Endothelial cell of umbilical vein (primary cell): Measurements from ENCODE around the gene UPF3A. TPM values are rescaled to one million over a fixed set of nuclear protein-coding genes. Genes with fewer than 3 reads are reported as not detected.

Source experiments
- BruUV-seq: library from RNA; stranded (reverse); fragments of 400-500 nt; replicated peaks from 2 replicates; lab custom pipeline; 2021; lab: Mats Ljungman, UMichigan
- CTCF ChIA-PET: fragments of 300-600, 350-600 bp; sonication (Branson Sonifier 250); formaldehyde crosslinking; loops from one replicate; lab custom pipeline; 2021; ENCODE audit warnings: antibody characterized with exemption, inconsistent platforms; lab: Charles Lee
- POLR2A ChIA-PET: fragments of 300-600, 350-600 bp; sonication (Branson Sonifier 250); formaldehyde crosslinking; loops from one replicate; lab custom pipeline; 2021; ENCODE audit warnings: antibody characterized with exemption, inconsistent platforms; lab: Charles Lee
- DNase-seq: peaks from one replicate; pipeline ENCODE4 v3.0.0-alpha.2; 2011; ENCODE audit warnings: low read depth, low spot score
- FAIRE-seq: peaks from 2 replicates; lab custom pipeline; 2011; peaks lifted over from hg19 to GRCh38; lab: Jason Lieb, UNC
- H2AFZ ChIP-seq: 2 replicates; pipeline ENCODE4 v1.6.0; 2012; ENCODE audit warnings: low read depth, low read length, control low read depth, inconsistent platforms
- H3K27ac ChIP-seq: 2 replicates; pipeline ENCODE4 v1.5.1; 2011; ENCODE audit warnings: low read depth, mild to moderate bottlenecking, control low read depth, low read length, moderate library complexity; ENCODE audit not compliant: insufficient read depth
- H3K27me3 ChIP-seq, 2 experiments: 2 replicates each; pipeline versions ENCODE4 v1.6.0 to v1.6.1; 2011; ENCODE audit warnings: low read length in 2 of 2, mixed read lengths in 1 of 2; ENCODE audit not compliant: control insufficient read depth in 2 of 2, insufficient read depth in 2 of 2
- H3K36me3 ChIP-seq, 2 experiments: 2 replicates in 1 of 2; 3 replicates in 1 of 2; pipeline ENCODE4 v1.5.1; 2011; ENCODE audit warnings: low read length in 2 of 2, mild to moderate bottlenecking in 1 of 2, moderate library complexity in 1 of 2; ENCODE audit not compliant: control insufficient read depth in 2 of 2, insufficient read depth in 2 of 2; ENCODE audit errors: extremely low read depth in 1 of 2
- H3K4me1 ChIP-seq: 3 replicates; pipeline ENCODE4 v1.5.1; 2011; ENCODE audit warnings: mild to moderate bottlenecking, low read length; ENCODE audit not compliant: control insufficient read depth, insufficient read depth; ENCODE audit errors: extremely low read depth
- H3K4me2 ChIP-seq: 2 replicates; pipeline ENCODE4 v1.6.1; 2011; ENCODE audit warnings: low read length, control low read depth, mixed read lengths; ENCODE audit not compliant: insufficient read depth
- H3K4me3 ChIP-seq, 3 experiments: fragments of 200-600 bp in 1 of 3; sonication (generic), shearing (Covaris generic) in 1 of 3; replicated peaks in 1 of 3; 2 replicates each; pipeline ENCODE4 v1.5.1; 2011 to 2016; ENCODE audit warnings: control low read depth in 3 of 3, low read length in 3 of 3, mild to moderate bottlenecking in 2 of 3, inconsistent platforms in 1 of 3, low read depth in 1 of 3, moderate library complexity in 1 of 3; ENCODE audit not compliant: insufficient read depth in 1 of 3
- H3K79me2 ChIP-seq: 2 replicates; pipeline ENCODE4 v1.6.0; 2012; ENCODE audit warnings: low read length, inconsistent platforms; ENCODE audit not compliant: control insufficient read depth, insufficient read depth
- H3K9ac ChIP-seq: replicated peaks from 2 replicates; pipeline ENCODE3; 2011; ENCODE audit warnings: low read length, control low read depth; ENCODE audit not compliant: insufficient read depth; ENCODE audit errors: extremely low read depth
- H3K9me1 ChIP-seq: replicated peaks from 3 replicates; pipeline ENCODE4 v1.6.0; 2011; ENCODE audit warnings: mild to moderate bottlenecking, low read length; ENCODE audit not compliant: control insufficient read depth, insufficient read depth; ENCODE audit errors: extremely low read depth
- H3K9me3 ChIP-seq: replicated peaks from 2 replicates; pipeline ENCODE4 v1.5.1; 2012; ENCODE audit warnings: low read length, inconsistent platforms; ENCODE audit not compliant: control insufficient read depth, insufficient read depth
- H4K20me1 ChIP-seq: replicated peaks from 2 replicates; pipeline ENCODE3; 2011; ENCODE audit warnings: mild to moderate bottlenecking, low read length; ENCODE audit not compliant: control insufficient read depth, insufficient read depth; ENCODE audit errors: extremely low read depth
- CTCF ChIP-seq, 2 donors: IDR thresholded peaks; 1 replicate in 1 of 2; 2 replicates in 1 of 2; pipeline ENCODE4 v1.5.1; 2011; ENCODE audit warnings: low read length in 2 of 2, mild to moderate bottlenecking in 2 of 2, moderate library complexity in 2 of 2, control low read depth in 1 of 2, inconsistent platforms in 1 of 2, low read depth in 1 of 2; ENCODE audit not compliant: insufficient read depth in 1 of 2; ENCODE audit errors: extremely low read depth in 1 of 2
- EZH2 ChIP-seq: IDR thresholded peaks from 2 replicates; pipeline ENCODE4 v1.6.1; 2012; ENCODE audit warnings: borderline replicate concordance, low read depth, mild to moderate bottlenecking, moderate library complexity, low read length, inconsistent platforms; ENCODE audit not compliant: severe bottlenecking
- FOS ChIP-seq: IDR thresholded peaks from 2 replicates; pipeline ENCODE4 v1.6.1; 2011; ENCODE audit warnings: mild to moderate bottlenecking, low read length, moderate library complexity, borderline replicate concordance; ENCODE audit not compliant: insufficient read depth
- GATA2 ChIP-seq: IDR thresholded peaks from 2 replicates; pipeline ENCODE4 v1.7.0; 2011; ENCODE audit warnings: low read depth, mild to moderate bottlenecking, moderate library complexity, mixed read lengths, low read length; ENCODE audit not compliant: insufficient read length, insufficient read depth
- JUN ChIP-seq: IDR thresholded peaks from 2 replicates; pipeline ENCODE4 v1.6.1; 2011; ENCODE audit warnings: borderline replicate concordance, low read depth; ENCODE audit not compliant: insufficient read length, insufficient read depth
- MYC ChIP-seq: IDR thresholded peaks from one replicate; pipeline ENCODE4 v1.6.1; 2011; ENCODE audit warnings: mild to moderate bottlenecking, low read depth, low read length
- POLR2A ChIP-seq: IDR thresholded peaks from 2 replicates; pipeline ENCODE4 v1.6.1; 2012; ENCODE audit warnings: low read depth, mild to moderate bottlenecking, control low read depth, low read length
- POLR2AphosphoS5 ChIP-seq: IDR thresholded peaks from 2 replicates; pipeline ENCODE4 v1.6.1; 2012; ENCODE audit warnings: low read depth, mild to moderate bottlenecking, control low read depth, low read length, moderate library complexity; ENCODE audit not compliant: insufficient read depth
- dilution Hi-C: fragments of 300-500 bp; cut with MboI; formaldehyde crosslinking; loops from one replicate; pipeline ENCODE4 v1.15.0; 2019; ENCODE audit warnings: low sequenced_read_pairs; ENCODE audit not compliant: extremely low pct_ligation_motif_present
- intact Hi-C: fragments of 100-400 bp; cut with micrococcal nuclease; formaldehyde crosslinking; loops from one replicate; pipeline ENCODE4 v1.10.0; 2022
- polyA plus RNA-seq, 4 experiments: library from polyadenylated mRNA; depleted of rRNA in 3 of 4; stranded (reverse) in 3 of 4; unstranded in 1 of 4; fragments of >200 nt; gene quantifications; 2 replicates each; pipeline versions ENCODE4 v1.2.1 to v1.2.3, GENCODE V29; 2011 to 2012; ENCODE audit warnings: missing spikeins in 1 of 4
- total RNA-seq: library from RNA; stranded (reverse); gene quantifications from 2 replicates; pipeline ENCODE4 v1.2.3, GENCODE V29; 2021
- TF ChIP-seq, protein P1 (sequence below): IDR thresholded peaks from 2 replicates; pipeline ENCODE4 v1.6.1; 2011; ENCODE audit not compliant: insufficient read depth, insufficient read length

UPF3A gene
- total and polyA plus RNA-seq, 2 donors (not counting 3 experiments of a cell fraction or from before 2014, with no cell fraction given), result 37.2 to 75.4 TPM

- POLR2A ChIA-PET, result no interaction called here
- intact Hi-C loops, result no loop called here
- CTCF ChIA-PET, result interaction anchor here (0.5 to 1.5 kb wide), 2 partner anchors 24 to 50 kb away, joined by 3 to 4 read pairs; no protein-coding TSS in a partner anchor
Observed at GRCh38 chr13:114268344-114269280, 12.8 kb upstream of the UPF3A start.

More at GRCh38 chr13:114268344-114269280, 12.8 kb upstream of the UPF3A start:
- Histone ChIP-seq H3K9me3 (no peaks in the 10 kb centered on the region), H3K9ac (no peak overlapping the region), H3K27ac (no peak overlapping the region), H3K36me3 (peaks cover 27 to 28% of the 10 kb centered on the region in 2 experiments), H4K20me1 (no peaks in the 10 kb centered on the region), H3K4me3 (no peak overlapping the region), H2AFZ (no peak overlapping the region), H3K4me2 (no peak overlapping the region), H3K9me1 (no peaks in the 10 kb centered on the region), H3K79me2 (no peaks in the 10 kb centered on the region), H3K27me3 (no peaks in the 10 kb centered on the region), H3K4me1 (no peaks in the 10 kb centered on the region)
- FAIRE-seq (no peak), DNase-seq (no peak)
- dilution Hi-C loops, result no loop called here
- BruUV-seq, result no TSS peak
- TF ChIP-seq, protein P1, sequence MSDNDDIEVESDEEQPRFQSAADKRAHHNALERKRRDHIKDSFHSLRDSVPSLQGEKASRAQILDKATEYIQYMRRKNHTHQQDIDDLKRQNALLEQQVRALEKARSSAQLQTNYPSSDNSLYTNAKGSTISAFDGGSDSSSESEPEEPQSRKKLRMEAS, result no peak
- TF ChIP-seq GATA2, result no peak
- TF ChIP-seq MYC, result no peak
- no peak for TF ChIP-seq JUN
- no peak for TF ChIP-seq EZH2
- no peak for TF ChIP-seq CTCF (IDR thresholded peaks at IDR 0.05; ENCODE audit: extremely low read depth in 1 of 2, insufficient read depth in 1 of 2, low read depth in 1 of 2, low read length in 2 of 2)
- no peak for TF ChIP-seq FOS
- no peak for TF ChIP-seq POLR2AphosphoS5
- no peak for TF ChIP-seq POLR2A
